GM21381 (cell line): ENCODE data around the gene SDK1.

Source experiments
- ATAC-seq: cut with Tn5 transposase; IDR thresholded peaks from one replicate; pipeline ENCODE4 v1.9.1; 2021; ENCODE audit warnings: mild to moderate bottlenecking, moderate library complexity; ENCODE audit not compliant: unreplicated experiment

Gene SDK1

GRCh38 chr7:4025210-4025609 is 724.2 kb downstream of the SDK1 start:
- no peak for ATAC-seq

GRCh38 chr7:4025694-4026615 is 724.9 kb downstream of the SDK1 start:
- ATAC-seq, result no peak

- ATAC-seq, result no peak
Observed at GRCh38 chr7:4026941-4027486, 726.0 kb downstream of the SDK1 start.

GRCh38 chr7:4028221-4028620 is 727.2 kb downstream of the SDK1 start:
- no peak for ATAC-seq

- no peak for ATAC-seq
Observed at GRCh38 chr7:4029941-4030340, 728.9 kb downstream of the SDK1 start.

DNA sequence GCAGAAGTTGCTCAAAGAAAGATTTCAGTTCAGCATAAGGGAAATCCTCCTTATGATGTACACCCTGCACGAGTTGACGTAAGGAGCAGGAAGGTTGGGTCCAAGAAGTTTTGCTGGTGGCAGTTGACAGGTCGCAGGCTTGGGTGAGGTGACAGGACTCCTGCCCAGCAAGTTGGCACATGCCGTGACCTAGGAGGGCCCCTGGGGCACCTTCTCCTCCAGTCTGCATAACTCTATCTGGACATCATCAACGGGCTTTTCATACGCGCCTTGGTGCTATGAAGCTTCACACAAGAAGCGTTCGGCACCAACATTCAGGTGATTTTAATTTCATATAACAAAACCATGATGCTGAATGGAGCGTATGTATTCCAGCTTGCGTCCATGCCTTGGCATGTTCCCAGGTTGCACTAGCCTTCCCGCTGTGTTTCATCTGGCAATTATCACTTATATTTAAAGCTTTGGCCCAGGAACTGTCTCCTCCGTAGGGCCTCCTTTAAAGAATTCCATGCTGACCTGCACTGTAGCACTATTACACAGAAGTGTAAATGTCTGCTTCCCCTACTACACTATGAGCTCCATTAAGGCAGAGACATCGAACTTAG is 729.4 kb downstream of the SDK1 start:
- no peak for ATAC-seq

DNA sequence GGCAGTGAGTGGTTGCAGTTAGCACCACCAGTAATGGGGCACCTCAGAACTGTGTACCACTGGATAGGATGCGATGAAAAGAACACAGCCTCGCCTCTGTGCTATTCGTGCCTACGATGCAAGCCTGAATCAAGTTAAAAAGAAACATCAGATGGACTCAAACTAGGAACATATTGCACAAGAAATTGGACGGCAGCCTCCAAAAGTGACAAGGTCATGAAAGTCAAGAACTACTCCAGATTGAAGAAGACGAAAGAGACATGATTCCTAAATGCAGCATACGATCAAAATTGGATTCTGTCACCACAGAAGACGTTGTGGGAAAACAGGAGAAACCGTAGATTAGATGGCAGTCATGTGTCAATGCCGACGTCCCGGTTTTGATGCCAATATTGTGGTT is 732.9 kb downstream of the SDK1 start:
- ATAC-seq, result no peak

DNA sequence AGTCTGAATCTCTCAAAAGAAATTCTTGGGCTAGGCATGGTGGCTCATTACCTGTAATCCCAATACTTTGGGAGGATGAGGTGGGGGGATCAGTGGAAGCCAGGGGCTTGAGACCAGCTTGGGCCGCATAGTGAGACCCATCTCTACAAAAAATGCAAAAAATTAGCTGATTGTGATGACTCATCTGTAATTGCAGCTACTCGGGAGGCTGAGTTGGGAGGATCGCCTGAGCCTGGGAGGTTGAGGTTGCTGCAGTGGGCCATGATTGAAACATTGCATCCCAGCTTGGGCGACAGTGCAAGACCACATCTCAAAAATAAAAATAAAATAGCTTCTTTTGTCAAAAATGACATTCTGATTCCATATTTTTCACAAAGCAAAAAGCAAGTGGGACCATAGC is 736.3 kb downstream of the SDK1 start:
- ATAC-seq, result no peak

DNA sequence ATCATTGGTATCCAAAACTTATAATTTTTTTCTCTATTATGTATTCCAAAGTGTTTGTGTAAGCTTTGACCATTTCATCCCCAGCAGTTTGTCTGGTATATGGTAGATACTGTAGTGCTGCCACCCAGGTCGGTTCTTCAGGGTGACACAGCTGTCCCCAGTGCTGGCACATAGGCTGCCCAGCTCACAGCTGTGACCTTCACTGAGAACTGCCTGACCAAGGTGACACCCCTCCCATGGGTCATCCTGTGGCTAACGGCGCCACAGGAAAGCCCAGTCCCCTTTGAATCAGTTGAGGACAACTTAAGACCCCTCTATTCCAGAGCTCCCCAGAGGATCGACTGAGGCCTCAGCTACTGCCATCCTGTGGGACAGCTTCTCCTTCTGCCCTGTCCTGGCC is 736.8 kb downstream of the SDK1 start:
- ATAC-seq, result no peak

DNA sequence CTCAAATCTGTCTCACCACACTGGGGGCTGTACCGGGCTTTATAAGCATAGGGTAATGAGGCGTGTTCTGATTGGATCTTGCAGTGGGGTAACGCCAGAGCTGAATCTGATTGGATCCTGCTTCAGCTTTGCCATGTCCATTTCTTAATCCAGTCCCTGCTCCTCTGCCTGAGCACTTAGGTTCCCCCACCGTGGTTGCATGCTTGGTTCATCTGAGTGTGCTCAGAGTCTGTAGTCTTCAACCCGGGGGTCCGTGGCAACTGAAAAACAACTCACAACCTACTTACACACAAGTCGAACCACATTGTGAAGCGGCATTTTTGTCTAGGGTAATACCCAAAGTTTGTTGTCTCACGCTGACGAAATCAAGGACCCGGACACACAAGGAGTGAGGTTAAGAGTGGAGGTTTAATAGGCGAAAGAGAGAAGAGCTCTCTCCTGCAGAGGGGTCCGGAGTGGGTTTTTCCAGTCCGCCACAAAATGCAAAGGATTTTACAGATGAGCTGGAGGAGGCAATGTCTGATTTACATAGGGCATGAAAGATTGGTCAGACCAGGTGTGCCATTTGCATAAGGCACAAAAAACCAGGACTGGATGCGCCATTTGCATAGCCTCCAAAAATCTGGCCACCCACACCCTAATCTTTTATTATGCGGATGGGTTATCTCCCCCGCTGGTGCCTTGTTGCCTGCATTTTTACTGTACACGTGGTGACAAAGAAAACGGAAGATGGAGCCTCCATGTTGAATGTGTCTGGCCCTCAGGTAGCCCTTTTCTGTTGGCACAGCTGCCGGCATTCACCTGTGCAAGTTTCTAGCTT is 739.3 kb downstream of the SDK1 start:
- ATAC-seq, result no peak

- ATAC-seq, result no peak
Observed at GRCh38 chr7:4042402-4043045, 741.5 kb downstream of the SDK1 start.

GRCh38 chr7:4043988-4044387 is 742.9 kb downstream of the SDK1 start:
- ATAC-seq, result no peak

DNA sequence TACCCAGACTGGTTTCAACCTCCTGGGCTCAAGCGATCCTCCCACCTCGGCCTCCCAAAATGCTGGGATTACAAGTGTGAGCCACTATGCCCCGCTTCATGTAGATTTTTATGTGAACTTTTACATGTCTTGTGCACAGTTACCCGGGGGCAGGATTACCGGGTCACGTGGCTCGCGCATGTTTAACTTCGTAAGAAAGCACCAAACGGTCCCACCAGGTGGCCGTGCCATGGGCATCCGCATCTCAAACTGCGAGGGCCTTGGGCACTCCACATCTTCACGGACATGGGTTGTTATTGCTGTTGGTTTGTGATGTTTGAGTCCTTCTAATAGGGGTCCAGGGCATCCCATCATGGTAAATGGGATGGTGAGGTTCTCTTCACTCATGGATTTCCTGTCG is 744.4 kb downstream of the SDK1 start:
- ATAC-seq, result no peak

- ATAC-seq, result no peak
Observed at GRCh38 chr7:4045975-4046374, 744.9 kb downstream of the SDK1 start.

DNA sequence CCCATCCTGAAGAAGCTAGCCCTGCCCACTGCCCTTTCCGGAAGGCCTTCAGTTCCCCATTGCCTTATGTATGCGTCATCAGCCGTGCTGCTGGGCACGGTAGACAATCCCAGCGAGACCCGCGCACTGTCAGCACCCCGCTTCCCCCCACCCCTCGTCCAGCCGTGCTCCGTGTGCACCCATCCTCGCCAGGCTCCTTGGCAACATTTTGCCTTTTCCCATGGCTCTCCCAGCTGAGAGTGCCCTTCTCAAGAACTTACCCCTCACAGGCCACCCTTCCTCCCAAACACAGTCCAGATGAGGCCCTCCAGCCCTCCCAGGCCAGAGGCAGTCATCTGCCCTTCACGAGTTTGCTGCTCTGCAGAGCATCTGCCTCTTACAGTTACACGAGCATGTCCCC is 747.3 kb downstream of the SDK1 start:
- ATAC-seq, result no peak

GRCh38 chr7:4049202-4049601 is 748.1 kb downstream of the SDK1 start:
- ATAC-seq, result no peak

GRCh38 chr7:4050126-4050660 is 749.1 kb downstream of the SDK1 start:
- ATAC-seq, result no peak

GRCh38 chr7:4051696-4052095 is 750.6 kb downstream of the SDK1 start:
- no peak for ATAC-seq

- no peak for ATAC-seq
Observed at GRCh38 chr7:4052130-4052529, 751.1 kb downstream of the SDK1 start.

- ATAC-seq, result no peak
Observed at GRCh38 chr7:4054158-4054557, 753.1 kb downstream of the SDK1 start.
